NT2/D1 (cell line): ENCODE measurements around the gene SLC52A3.

ENCODE experiments used
- YY1 ChIP-seq: IDR thresholded peaks from 2 replicates; pipeline ENCODE4 v1.6.1; 2011; ENCODE audit not compliant: insufficient read length, insufficient read depth
- ZNF274 ChIP-seq: IDR thresholded peaks from 2 replicates; pipeline ENCODE4 v1.6.1; 2011; ENCODE audit warnings: mild to moderate bottlenecking, low read depth, low read length

DNA sequence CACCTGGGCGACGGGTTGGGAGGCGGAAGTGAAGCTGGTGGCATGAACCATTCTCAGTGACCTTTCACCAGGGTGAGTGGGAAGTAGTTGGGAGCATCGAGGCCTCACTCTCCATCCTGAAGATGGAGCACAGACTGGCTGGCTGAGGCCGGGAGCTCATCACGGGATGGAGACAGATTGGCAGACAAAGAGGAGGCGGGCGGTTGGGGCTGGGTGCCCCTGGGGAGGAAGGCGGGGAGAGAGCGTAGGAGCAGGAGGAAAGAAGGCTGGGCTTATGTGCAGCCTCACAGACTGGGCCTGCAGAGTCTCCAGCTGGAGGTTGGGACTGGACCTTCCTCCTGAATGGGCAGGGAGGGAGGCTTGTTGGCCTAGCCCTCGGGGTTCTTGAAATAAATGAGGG, 48.5 kb downstream of the SLC52A3 start:
- TF ChIP-seq ZNF274 (no peak), YY1 (no peak)
